Heart left ventricle (tissue), 13 donors: ENCODE data around the gene SIGLEC9.

ENCODE experiments used
- POLR2A ChIP-seq, 2 donors: fragments of 450-650 bp; IDR thresholded peaks; one replicate each; pipeline ENCODE4 v1.6.1; 2017; ENCODE audit warnings: antibody characterized with exemption in 2 of 2, mild to moderate bottlenecking in 2 of 2, moderate library complexity in 2 of 2
- TF ChIP-seq, protein P1 (sequence below), 12 donors: fragments of 200-600 bp; sonication (generic) in 4 of 12; IDR thresholded peaks; one replicate each; pipeline versions ENCODE4 v1.5.0 to v1.8.0; 2018 to 2022; ENCODE audit warnings: antibody characterized with exemption in 12 of 12, mild to moderate bottlenecking in 5 of 12
- donor health status: ischemic (EF 13 %, LVEDD 7.1; RV severe dilation, severe dysfunction).
- donor health status: DM: no; HTN: yes; CAD: no.
- donor health status: DM: no; HTN: no; CAD: no.
- donor health status: ischemic (EF 25% LVEDD 6.9; RV normal size, moderate dysfunction).
- donor health status: ischemic (EF 25% LVEDD 5.7; RV mildly dilated, moderate dysfunction).
- donor health status: ischemic (EF 35%, LVEDD 5.7; RV mildly dilated, moderate dysfunction).
- donor health status: nonischemic (EF 11% LVEDD 7.7; RV severe dilation, severe dysfunction).
- donor health status: DM: yes; HTN: yes; CAD: no.
- donor health status: PGD.
- donor health status: ischemic (EF 29% LVEDD 5.4; RV normal size, mild dysfunction).
- donor health status: nonischemic (EF 23%, LVEDD 6.1; RV moderate dilation, normal function).

DNA sequence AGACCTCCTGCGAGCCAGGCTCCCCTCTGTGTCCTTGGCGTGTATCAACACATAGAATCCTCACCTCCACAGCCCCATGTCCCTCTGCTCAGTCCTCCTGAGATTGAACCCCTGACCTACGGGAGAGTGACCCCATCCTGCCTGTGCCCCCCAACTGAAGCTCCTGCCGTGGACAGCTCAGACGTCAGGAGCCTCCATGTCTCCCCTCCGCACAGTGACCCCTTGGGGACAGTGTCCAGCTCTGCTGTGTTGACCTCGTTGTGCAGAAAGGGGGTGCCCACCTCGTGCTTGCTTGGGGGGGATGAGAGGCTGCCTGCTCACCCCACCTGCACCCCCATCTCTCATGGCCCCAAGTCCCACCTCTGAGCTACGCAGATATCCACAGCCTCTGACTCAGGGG lies 490 bp upstream of the SIGLEC9 start:
- TF ChIP-seq, protein P1, sequence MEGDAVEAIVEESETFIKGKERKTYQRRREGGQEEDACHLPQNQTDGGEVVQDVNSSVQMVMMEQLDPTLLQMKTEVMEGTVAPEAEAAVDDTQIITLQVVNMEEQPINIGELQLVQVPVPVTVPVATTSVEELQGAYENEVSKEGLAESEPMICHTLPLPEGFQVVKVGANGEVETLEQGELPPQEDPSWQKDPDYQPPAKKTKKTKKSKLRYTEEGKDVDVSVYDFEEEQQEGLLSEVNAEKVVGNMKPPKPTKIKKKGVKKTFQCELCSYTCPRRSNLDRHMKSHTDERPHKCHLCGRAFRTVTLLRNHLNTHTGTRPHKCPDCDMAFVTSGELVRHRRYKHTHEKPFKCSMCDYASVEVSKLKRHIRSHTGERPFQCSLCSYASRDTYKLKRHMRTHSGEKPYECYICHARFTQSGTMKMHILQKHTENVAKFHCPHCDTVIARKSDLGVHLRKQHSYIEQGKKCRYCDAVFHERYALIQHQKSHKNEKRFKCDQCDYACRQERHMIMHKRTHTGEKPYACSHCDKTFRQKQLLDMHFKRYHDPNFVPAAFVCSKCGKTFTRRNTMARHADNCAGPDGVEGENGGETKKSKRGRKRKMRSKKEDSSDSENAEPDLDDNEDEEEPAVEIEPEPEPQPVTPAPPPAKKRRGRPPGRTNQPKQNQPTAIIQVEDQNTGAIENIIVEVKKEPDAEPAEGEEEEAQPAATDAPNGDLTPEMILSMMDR (IDR thresholded peaks at IDR 0.05), result no peak
- no peak for TF ChIP-seq POLR2A (IDR thresholded peaks at IDR 0.05)
